HEK293T (cell line): Measurements from ENCODE around the gene ACSL5.

ENCODE experiments used
- ARNT ChIP-seq: fragments of 450-650 bp; IDR thresholded peaks from 2 replicates; pipeline ENCODE4 v1.6.1; 2017; ENCODE audit warnings: mild to moderate bottlenecking
- BHLHE40 ChIP-seq: fragments of 450-650 bp; IDR thresholded peaks from 2 replicates; pipeline ENCODE4 v1.6.1; 2016; ENCODE audit warnings: mild to moderate bottlenecking, moderate library complexity, borderline replicate concordance
- CTBP1 ChIP-seq: fragments of 450-650 bp; IDR thresholded peaks from 2 replicates; pipeline ENCODE4 v1.6.1; 2016; ENCODE audit warnings: borderline replicate concordance
- ELF4 ChIP-seq: fragments of 450-650 bp; IDR thresholded peaks from 2 replicates; pipeline ENCODE4 v1.6.1; 2017; ENCODE audit warnings: antibody characterized with exemption
- FOXA1 ChIP-seq: fragments of 450-650 bp; IDR thresholded peaks from 2 replicates; pipeline ENCODE4 v1.6.1; 2016; ENCODE audit warnings: mild to moderate bottlenecking
- FOXK2 ChIP-seq: fragments of 450-650 bp; IDR thresholded peaks from 2 replicates; pipeline ENCODE4 v1.6.1; 2016; ENCODE audit warnings: mild to moderate bottlenecking
- FOXM1 ChIP-seq: fragments of 450-650 bp; IDR thresholded peaks from 2 replicates; pipeline ENCODE4 v1.6.1; 2017; ENCODE audit warnings: mild to moderate bottlenecking, borderline replicate concordance
- L3MBTL2 ChIP-seq: fragments of 450-650 bp; conservative IDR thresholded peaks from 2 replicates; pipeline ENCODE4 v1.6.1; 2016; ENCODE audit warnings: mild to moderate bottlenecking
- NFRKB ChIP-seq: fragments of 450-650 bp; IDR thresholded peaks from 2 replicates; pipeline ENCODE4 v1.6.1; 2016; ENCODE audit warnings: mild to moderate bottlenecking, moderate library complexity
- PKNOX1 ChIP-seq: fragments of 450-650 bp; IDR thresholded peaks from 2 replicates; pipeline ENCODE4 v1.6.1; 2016
- SP1 ChIP-seq: fragments of 450-650 bp; IDR thresholded peaks from 2 replicates; pipeline ENCODE4 v1.6.1; 2017
- TARDBP ChIP-seq: fragments of 450-650 bp; IDR thresholded peaks from 2 replicates; pipeline ENCODE4 v1.6.1; 2016
- ZNF384 ChIP-seq: fragments of 450-650 bp; IDR thresholded peaks from 2 replicates; pipeline ENCODE4 v1.6.1; 2016

- TF ChIP-seq ELF4 (no peak), TARDBP (no peak), FOXA1 (no peak), SP1 (no peak), ARNT (no peak), NFRKB (no peak), PKNOX1 (no peak), L3MBTL2 (no peak), BHLHE40 (no peak), CTBP1 (no peak), FOXK2 (no peak), ZNF384 (no peak), FOXM1 (no peak)
These were observed 11.3 kb downstream of the ACSL5 start for GRCh38 chr10:112385201-112385600.
